Suppressor macrophage (primary cell): Measurements from ENCODE around the gene CEMIP2.
"Not testable (repeated sequence)": the region's sequence is repeated elsewhere in the genome, so short reads cannot be mapped to it uniquely, and the experiment has no call there.

ENCODE experiments used
- DNase-seq, 4 experiments: peaks; one replicate each; pipeline ENCODE4 v3.0.0-alpha.2; 2020 to 2022

Gene CEMIP2

GRCh38 chr9:71706176-71706575 is 62.1 kb downstream of the CEMIP2 start:
- no peak for DNase-seq

- no peak for DNase-seq
These were observed 63.5 kb downstream of the CEMIP2 start for GRCh38 chr9:71704796-71705195.

GRCh38 chr9:71703172-71703872 is 65.0 kb downstream of the CEMIP2 start:
- DNase-seq = no peak

GRCh38 chr9:71697882-71698281 is 70.4 kb downstream of the CEMIP2 start:
- DNase-seq = no peak

GRCh38 chr9:71694332-71694731 is 74.0 kb downstream of the CEMIP2 start:
- DNase-seq = no peak

GRCh38 chr9:71693607-71694006 is 74.7 kb downstream of the CEMIP2 start:
- DNase-seq = no peak

GRCh38 chr9:71692337-71692736 is 76.0 kb downstream of the CEMIP2 start:
- DNase-seq = peak; percentile 75 to 90 (median 83)

GRCh38 chr9:71691576-71691975 is 76.7 kb downstream of the CEMIP2 start:
- not testable (repeated sequence) for DNase-seq

GRCh38 chr9:71690689-71691435 is 77.5 kb downstream of the CEMIP2 start:
- peak in 2 of 4 experiments; percentile 67 to 74 for DNase-seq

GRCh38 chr9:71690063-71690688 is 78.1 kb downstream of the CEMIP2 start:
- DNase-seq = peak; percentile 26 to 53 (median 39)

- DNase-seq = no peak
These were observed 80.6 kb downstream of the CEMIP2 start for GRCh38 chr9:71687676-71688075.

- DNase-seq = no peak
These were observed 82.3 kb downstream of the CEMIP2 start for GRCh38 chr9:71685988-71686387.

GRCh38 chr9:71685394-71685793 is 82.9 kb downstream of the CEMIP2 start:
- peak in 3 of 4 experiments; percentile 18 to 42 (median 37) for DNase-seq

GRCh38 chr9:71684566-71684965 is 83.7 kb downstream of the CEMIP2 start:
- no peak for DNase-seq

GRCh38 chr9:71683598-71684235 is 84.6 kb downstream of the CEMIP2 start:
- peak; percentile 76 to 89 (median 84) for DNase-seq

GRCh38 chr9:71681708-71682272 is 86.5 kb downstream of the CEMIP2 start:
- no peak for DNase-seq

- DNase-seq = peak in 2 of 4 experiments; percentile 31 to 39
These were observed 87.1 kb downstream of the CEMIP2 start for GRCh38 chr9:71681104-71681707.

GRCh38 chr9:71680189-71680980 is 87.9 kb downstream of the CEMIP2 start:
- no peak for DNase-seq

GRCh38 chr9:71678999-71679398 is 89.3 kb downstream of the CEMIP2 start:
- no peak for DNase-seq

GRCh38 chr9:71677209-71677608 is 91.1 kb downstream of the CEMIP2 start:
- no peak for DNase-seq

GRCh38 chr9:71676460-71676859 is 91.9 kb downstream of the CEMIP2 start:
- DNase-seq = no peak

GRCh38 chr9:71675857-71676165 is 92.5 kb downstream of the CEMIP2 start:
- DNase-seq = no peak
